Measurements from ENCODE around the gene OLIG2.

OLIG2 gene

DNA sequence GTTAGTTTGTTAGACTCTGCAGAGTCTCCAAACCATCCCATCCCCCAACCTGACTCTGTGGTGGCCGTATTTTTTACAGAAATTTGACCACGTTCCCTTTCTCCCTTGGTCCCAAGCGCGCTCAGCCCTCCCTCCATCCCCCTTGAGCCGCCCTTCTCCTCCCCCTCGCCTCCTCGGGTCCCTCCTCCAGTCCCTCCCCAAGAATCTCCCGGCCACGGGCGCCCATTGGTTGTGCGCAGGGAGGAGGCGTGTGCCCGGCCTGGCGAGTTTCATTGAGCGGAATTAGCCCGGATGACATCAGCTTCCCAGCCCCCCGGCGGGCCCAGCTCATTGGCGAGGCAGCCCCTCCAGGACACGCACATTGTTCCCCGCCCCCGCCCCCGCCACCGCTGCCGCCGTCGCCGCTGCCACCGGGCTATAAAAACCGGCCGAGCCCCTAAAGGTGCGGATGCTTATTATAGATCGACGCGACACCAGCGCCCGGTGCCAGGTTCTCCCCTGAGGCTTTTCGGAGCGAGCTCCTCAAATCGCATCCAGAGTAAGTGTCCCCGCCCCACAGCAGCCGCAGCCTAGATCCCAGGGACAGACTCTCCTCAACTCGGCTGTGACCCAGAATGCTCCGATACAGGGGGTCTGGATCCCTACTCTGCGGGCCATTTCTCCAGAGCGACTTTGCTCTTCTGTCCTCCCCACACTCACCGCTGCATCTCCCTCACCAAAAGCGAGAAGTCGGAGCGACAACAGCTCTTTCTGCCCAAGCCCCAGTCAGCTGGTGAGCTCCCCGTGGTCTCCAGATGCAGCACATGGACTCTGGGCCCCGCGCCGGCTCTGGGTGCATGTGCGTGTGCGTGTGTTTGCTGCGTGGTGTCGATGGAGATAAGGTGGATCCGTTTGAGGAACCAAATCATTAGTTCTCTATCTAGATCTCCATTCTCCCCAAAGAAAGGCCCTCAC lies at the start of gene OLIG2:
OLIG2 (plus strand) TSS at position 447 of the 954 bp plus-strand sequence. CDS start 928 bp downstream, outside the sequence.
- H3K27me3 Mint-ChIP-seq: peaks cover 89% of the 10 kb centered on the region
- H3K4me3 Mint-ChIP-seq: peak within 1 kb of the TSS; percentile 45
- H3K36me3 Mint-ChIP-seq (ENCODE audit: insufficient read depth): peaks cover 17% of the 10 kb centered on the region
- DNase-seq (ENCODE audit: low spot score in 2 of 2) (no peak), ATAC-seq (replicated peaks; ENCODE audit: extremely low read depth, poor library complexity, severe bottlenecking) (no peak)
- peaks cover 41% of the 10 kb centered on the region for H3K4me1 Mint-ChIP-seq
- H3K27ac Mint-ChIP-seq (ENCODE audit: low read depth): peak within 1 kb of the TSS; percentile 50
- no peaks in the 10 kb centered on the region for H3K9me3 Mint-ChIP-seq

DNA sequence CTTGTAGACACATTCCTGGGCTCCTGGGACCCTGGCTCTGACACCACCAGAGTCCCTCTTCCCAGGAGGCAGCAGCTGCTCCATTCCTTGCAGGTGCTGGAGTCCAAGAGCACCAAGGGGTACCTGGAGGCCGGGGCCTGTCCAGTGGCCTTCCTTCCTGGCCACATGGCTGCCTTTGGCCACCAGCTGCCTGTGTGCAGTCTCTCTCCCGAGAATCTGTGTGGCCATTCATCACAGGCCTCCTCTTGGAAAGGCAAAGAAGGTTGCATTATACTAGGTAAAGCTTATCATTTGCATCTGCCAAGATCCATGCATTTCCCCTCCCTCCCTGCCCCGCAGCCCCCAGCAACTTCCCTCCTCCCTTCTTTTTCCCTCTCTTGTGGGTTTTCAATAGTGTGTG lies 48.9 kb upstream of the OLIG2 start:
- no peak overlapping the region for H3K4me3 Mint-ChIP-seq
- no peak for DNase-seq (ENCODE audit: low spot score in 2 of 2)
- no peaks in the 10 kb centered on the region for H3K9me3 Mint-ChIP-seq
- peaks cover 43% of the 10 kb centered on the region for H3K27me3 Mint-ChIP-seq
- no peak for ATAC-seq (replicated peaks; ENCODE audit: extremely low read depth, poor library complexity, severe bottlenecking)
- no peaks in the 10 kb centered on the region for H3K4me1 Mint-ChIP-seq
- no peak overlapping the region for H3K27ac Mint-ChIP-seq (ENCODE audit: low read depth)
- no peaks in the 10 kb centered on the region for H3K36me3 Mint-ChIP-seq (ENCODE audit: insufficient read depth)

DNA sequence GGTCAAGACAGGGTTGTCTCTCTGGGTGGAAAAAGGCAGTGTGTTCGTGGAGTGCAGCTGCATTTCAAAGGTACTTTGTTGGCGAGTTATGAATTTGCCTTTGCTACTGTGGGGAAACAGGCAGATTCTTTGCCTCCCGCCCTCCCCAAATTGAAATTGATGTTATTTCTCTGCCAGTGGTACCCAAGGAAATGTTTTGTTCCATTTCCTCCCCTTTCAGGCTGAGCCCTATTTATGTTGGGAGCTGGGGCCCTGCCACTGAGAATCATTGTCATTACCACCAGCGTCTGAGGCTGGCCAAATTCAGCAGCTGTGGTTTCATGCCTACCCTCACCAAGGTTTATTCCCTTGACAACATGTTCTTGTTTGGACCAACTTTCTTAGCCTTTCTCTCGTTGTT lies 48.5 kb upstream of the OLIG2 start:
- DNase-seq (ENCODE audit: low spot score in 2 of 2) (no peak), ATAC-seq (replicated peaks; ENCODE audit: extremely low read depth, poor library complexity, severe bottlenecking) (no peak)
- Mint-ChIP-seq H3K27me3 (peaks cover 43% of the 10 kb centered on the region), H3K4me3 (no peak overlapping the region), H3K36me3 (ENCODE audit: insufficient read depth) (no peaks in the 10 kb centered on the region), H3K4me1 (no peaks in the 10 kb centered on the region), H3K9me3 (no peaks in the 10 kb centered on the region), H3K27ac (ENCODE audit: low read depth) (no peak overlapping the region)

DNA sequence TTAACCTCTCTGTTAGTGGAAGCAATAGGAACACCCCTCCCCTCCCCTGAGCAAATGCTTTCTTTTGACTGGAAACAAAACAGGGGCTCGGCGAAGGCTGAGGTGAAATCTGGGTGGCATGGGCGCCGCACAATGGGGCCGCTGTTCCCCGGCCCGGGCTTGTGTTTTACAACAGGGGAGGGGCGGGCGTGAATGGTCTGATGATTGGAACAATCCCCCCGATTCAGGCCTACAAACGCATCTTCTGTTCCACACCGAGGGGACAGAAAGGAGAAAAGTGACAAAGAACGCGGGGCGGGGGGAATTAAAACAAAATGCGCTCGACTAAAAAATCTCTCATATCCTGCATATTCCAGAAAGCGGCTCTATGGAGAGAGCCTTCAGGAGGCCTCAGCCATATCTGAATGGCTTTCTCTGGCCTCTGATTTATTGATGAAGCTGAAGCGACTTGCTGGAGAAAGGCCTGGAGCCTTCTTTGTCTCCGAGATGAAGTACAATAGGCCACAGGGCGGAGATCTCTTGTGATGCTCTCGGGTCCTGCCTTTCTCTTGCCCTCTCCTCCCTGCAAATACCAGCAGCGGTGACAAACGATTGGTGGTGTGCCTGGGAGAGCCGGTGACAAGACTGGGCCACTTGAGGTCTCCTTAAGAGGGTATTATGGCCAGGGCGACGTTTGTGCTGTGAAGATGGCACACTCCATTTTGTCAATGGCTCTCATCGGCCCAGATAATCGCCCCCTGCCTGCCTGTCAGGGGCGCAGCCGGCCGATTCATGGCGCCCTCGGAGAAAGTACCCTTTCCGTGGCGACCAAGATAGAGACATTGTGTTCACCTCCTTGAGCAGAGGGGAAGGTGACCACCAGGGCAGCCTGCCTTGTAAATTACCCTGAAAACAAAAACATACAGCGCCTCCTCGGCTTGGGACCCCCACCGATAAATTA lies 47.1 kb upstream of the OLIG2 start:
- no peaks in the 10 kb centered on the region for H3K4me1 Mint-ChIP-seq
- DNase-seq (ENCODE audit: low spot score in 2 of 2): no peak
- H3K27me3 Mint-ChIP-seq: peaks cover 46% of the 10 kb centered on the region
- H3K9me3 Mint-ChIP-seq: no peaks in the 10 kb centered on the region
- no peaks in the 10 kb centered on the region for H3K36me3 Mint-ChIP-seq (ENCODE audit: insufficient read depth)
- no peak overlapping the region for H3K4me3 Mint-ChIP-seq
- H3K27ac Mint-ChIP-seq (ENCODE audit: low read depth): no peak overlapping the region
- ATAC-seq (replicated peaks; ENCODE audit: extremely low read depth, poor library complexity, severe bottlenecking): no peak

DNA sequence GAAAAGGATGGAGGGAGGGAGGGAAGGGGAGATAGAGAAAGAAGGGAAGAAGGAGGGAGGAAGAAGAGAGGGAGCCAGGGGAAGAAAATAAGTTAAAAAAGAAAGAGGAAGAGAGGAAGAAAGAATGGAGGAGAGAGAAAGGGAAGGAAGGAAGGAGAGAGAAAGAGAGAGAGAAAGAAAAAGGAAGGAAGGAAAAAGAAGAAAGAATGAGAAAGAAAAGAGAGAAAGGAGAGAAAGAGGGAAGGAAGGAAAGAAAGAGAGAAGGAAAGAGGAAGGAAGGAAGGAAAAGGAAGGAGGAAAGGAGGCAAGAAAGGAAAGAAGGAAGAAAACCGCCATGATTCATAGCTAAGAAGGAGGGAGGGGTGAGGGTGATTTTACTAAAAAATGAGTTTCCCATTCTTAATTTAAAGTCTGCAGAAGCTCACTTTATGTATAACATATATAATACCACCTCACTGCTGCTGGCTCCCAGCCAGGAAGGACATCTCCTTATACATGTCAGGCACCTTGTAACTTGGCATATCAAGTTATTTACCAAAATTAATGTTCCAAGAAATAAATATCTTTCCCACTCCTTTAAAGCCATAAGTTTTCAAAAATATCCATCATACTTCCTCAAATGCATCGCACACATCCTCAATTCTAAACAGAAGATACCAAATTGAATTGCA lies 46.0 kb upstream of the OLIG2 start:
- DNase-seq (ENCODE audit: low spot score in 2 of 2) (no peak), ATAC-seq (replicated peaks; ENCODE audit: extremely low read depth, poor library complexity, severe bottlenecking) (no peak)
- H3K4me1 Mint-ChIP-seq: no peaks in the 10 kb centered on the region
- H3K4me3 Mint-ChIP-seq: no peak overlapping the region
- peak overlapping the region; percentile 58 for H3K27ac Mint-ChIP-seq (ENCODE audit: low read depth)
- peaks cover 46% of the 10 kb centered on the region for H3K27me3 Mint-ChIP-seq
- no peaks in the 10 kb centered on the region for H3K36me3 Mint-ChIP-seq (ENCODE audit: insufficient read depth)
- no peaks in the 10 kb centered on the region for H3K9me3 Mint-ChIP-seq

DNA sequence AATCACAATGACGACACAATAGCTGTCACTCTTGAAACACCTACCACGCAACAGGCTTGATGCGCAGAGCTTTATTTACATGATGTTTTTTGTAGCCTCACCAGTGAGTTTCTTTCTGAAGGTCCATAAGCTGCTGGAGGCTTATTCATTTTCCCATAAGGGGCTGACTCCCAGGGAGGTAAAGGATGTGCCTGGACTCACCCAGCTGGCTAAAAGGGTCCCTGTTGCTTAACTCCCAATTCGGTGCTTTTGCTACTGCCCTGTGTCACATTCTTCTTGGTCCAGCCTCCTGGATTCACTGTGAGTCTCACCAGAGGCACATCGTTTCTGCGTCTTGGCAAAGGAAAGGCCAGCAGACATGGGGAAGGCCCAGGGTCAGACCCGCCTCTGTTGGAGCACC lies 44.6 kb upstream of the OLIG2 start:
- DNase-seq (ENCODE audit: low spot score in 2 of 2): no peak
- Mint-ChIP-seq H3K27me3 (peaks cover 33% of the 10 kb centered on the region), H3K4me3 (no peak overlapping the region), H3K4me1 (no peaks in the 10 kb centered on the region), H3K9me3 (no peaks in the 10 kb centered on the region), H3K27ac (ENCODE audit: low read depth) (no peak overlapping the region), H3K36me3 (ENCODE audit: insufficient read depth) (no peaks in the 10 kb centered on the region)
- ATAC-seq (replicated peaks; ENCODE audit: extremely low read depth, poor library complexity, severe bottlenecking): no peak

DNA sequence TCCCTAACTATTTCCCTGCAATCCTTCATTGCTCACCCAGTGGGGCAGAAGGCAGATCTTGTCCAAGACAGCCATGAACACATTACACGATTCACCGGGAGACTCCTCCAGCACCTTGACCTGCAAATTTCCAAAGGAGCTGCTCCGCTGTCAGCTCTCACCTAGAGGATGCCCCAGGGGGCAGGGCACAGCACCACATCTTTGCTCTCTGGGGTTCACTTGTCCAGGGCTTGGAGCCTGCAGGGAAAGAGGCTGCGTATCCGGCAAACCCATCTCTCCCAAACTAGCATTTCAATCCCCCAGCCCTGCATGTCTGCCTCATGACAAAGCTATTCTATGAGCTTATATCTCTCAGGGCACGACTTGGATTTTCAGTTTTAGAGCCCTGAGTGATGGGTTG lies 35.1 kb upstream of the OLIG2 start:
- ATAC-seq (replicated peaks; ENCODE audit: extremely low read depth, poor library complexity, severe bottlenecking) (no peak), DNase-seq (ENCODE audit: low spot score in 2 of 2) (no peak)
- Mint-ChIP-seq H3K4me3 (no peak overlapping the region), H3K36me3 (ENCODE audit: insufficient read depth) (no peaks in the 10 kb centered on the region), H3K27ac (ENCODE audit: low read depth) (no peak overlapping the region), H3K9me3 (no peaks in the 10 kb centered on the region), H3K27me3 (peaks cover 63% of the 10 kb centered on the region), H3K4me1 (peaks cover 6% of the 10 kb centered on the region)

DNA sequence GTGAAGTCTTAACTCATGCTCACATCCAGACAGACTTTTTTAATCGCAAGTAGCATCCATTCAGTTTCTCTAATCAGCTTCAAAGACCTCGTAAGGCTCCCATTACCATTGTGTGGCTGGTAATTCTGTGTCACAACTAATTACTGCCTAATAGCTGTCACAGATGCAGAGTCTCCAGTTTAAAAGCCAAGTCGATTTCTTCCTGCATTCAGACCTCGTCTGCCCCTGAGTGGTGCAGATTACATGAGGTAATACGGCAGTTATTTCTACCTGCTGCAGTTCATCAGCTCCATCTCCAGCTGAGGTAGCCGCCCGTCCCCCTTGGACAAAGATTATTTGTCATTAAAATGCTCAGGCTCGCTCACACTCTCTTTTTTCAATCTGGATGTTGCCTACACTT lies 34.4 kb upstream of the OLIG2 start:
- no peak overlapping the region for H3K4me3 Mint-ChIP-seq
- no peaks in the 10 kb centered on the region for H3K36me3 Mint-ChIP-seq (ENCODE audit: insufficient read depth)
- DNase-seq (ENCODE audit: low spot score in 2 of 2): no peak
- peaks cover 63% of the 10 kb centered on the region for H3K27me3 Mint-ChIP-seq
- no peak overlapping the region for H3K27ac Mint-ChIP-seq (ENCODE audit: low read depth)
- H3K9me3 Mint-ChIP-seq: no peaks in the 10 kb centered on the region
- ATAC-seq (replicated peaks; ENCODE audit: extremely low read depth, poor library complexity, severe bottlenecking): no peak
- H3K4me1 Mint-ChIP-seq: peaks cover 6% of the 10 kb centered on the region

DNA sequence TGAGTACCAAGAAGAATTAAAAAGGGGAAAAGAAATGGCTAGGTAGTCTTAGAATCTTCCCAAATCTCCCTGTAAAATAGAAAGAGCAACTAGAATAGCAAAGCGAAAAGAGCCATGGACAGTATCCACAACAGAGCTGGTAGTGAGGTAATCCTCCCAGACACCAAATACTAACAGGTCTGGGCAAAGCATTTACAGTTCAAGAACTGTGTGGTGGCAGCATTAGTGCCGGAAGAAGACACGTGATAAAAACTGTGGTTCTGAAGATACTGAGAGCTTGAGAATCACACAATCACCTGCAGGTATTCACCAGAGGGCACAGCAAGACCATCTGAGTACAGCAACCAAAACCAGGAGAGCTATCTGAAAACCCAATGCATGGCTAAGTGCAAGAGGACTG lies 31.8 kb upstream of the OLIG2 start:
- peaks cover 6% of the 10 kb centered on the region for H3K4me1 Mint-ChIP-seq
- H3K27ac Mint-ChIP-seq (ENCODE audit: low read depth): no peak overlapping the region
- DNase-seq (ENCODE audit: low spot score in 2 of 2) (no peak), ATAC-seq (replicated peaks; ENCODE audit: extremely low read depth, poor library complexity, severe bottlenecking) (peak; percentile 46)
- H3K4me3 Mint-ChIP-seq: no peak overlapping the region
- peaks cover 6% of the 10 kb centered on the region for H3K9me3 Mint-ChIP-seq
- peaks cover 54% of the 10 kb centered on the region for H3K27me3 Mint-ChIP-seq
- H3K36me3 Mint-ChIP-seq (ENCODE audit: insufficient read depth): no peaks in the 10 kb centered on the region

DNA sequence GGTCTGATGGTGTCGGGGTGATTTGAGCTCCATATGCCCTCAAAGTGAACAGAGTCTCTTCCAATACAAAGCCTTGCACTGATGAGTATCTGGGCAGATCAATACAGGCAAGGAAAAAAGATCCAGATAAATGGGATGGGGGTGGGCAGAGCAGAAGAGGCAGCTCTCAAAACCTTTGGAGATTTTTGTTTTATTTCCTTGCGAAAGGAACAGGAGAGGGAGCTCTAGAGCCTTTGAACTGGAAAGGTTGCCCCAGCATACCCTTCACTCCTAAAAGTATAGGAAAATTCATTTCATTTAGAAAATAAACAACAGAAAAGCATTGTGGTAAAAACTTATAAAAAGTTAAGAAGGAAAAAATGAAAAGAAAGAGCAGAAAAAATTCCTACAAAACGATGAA lies 31.4 kb upstream of the OLIG2 start:
- Mint-ChIP-seq H3K4me1 (peaks cover 6% of the 10 kb centered on the region), H3K4me3 (no peak overlapping the region), H3K27me3 (peaks cover 49% of the 10 kb centered on the region), H3K36me3 (ENCODE audit: insufficient read depth) (no peaks in the 10 kb centered on the region), H3K9me3 (peaks cover 6% of the 10 kb centered on the region), H3K27ac (ENCODE audit: low read depth) (peak overlapping the region; percentile 35)
- no peak for ATAC-seq (replicated peaks; ENCODE audit: extremely low read depth, poor library complexity, severe bottlenecking)
- DNase-seq (ENCODE audit: low spot score in 2 of 2): no peak

DNA sequence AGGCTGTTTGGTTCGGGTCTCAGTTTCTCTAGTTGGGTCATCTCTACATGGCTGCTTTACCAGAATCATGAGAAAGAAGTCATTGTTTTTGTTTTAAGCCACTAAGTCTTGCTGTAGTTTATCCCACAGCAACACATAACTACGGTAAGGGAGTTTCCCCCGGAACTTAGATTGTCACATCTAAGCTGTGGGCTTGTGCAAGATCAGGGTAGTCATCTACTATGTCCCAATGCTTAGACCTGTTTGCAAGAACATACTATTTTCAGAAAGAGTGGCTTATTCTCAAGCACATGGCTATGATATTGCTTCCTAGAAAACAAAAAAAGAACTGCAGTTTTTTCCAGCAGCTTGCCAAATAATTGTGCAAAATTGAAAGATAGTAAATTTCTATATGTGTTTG lies 18.0 kb upstream of the OLIG2 start:
- H3K27me3 Mint-ChIP-seq: peaks cover 36% of the 10 kb centered on the region
- no peaks in the 10 kb centered on the region for H3K4me1 Mint-ChIP-seq
- H3K9me3 Mint-ChIP-seq: no peaks in the 10 kb centered on the region
- no peak overlapping the region for H3K4me3 Mint-ChIP-seq
- no peak for ATAC-seq (replicated peaks; ENCODE audit: extremely low read depth, poor library complexity, severe bottlenecking)
- no peak for DNase-seq (ENCODE audit: low spot score in 2 of 2)
- no peak overlapping the region for H3K27ac Mint-ChIP-seq (ENCODE audit: low read depth)
- no peaks in the 10 kb centered on the region for H3K36me3 Mint-ChIP-seq (ENCODE audit: insufficient read depth)

DNA sequence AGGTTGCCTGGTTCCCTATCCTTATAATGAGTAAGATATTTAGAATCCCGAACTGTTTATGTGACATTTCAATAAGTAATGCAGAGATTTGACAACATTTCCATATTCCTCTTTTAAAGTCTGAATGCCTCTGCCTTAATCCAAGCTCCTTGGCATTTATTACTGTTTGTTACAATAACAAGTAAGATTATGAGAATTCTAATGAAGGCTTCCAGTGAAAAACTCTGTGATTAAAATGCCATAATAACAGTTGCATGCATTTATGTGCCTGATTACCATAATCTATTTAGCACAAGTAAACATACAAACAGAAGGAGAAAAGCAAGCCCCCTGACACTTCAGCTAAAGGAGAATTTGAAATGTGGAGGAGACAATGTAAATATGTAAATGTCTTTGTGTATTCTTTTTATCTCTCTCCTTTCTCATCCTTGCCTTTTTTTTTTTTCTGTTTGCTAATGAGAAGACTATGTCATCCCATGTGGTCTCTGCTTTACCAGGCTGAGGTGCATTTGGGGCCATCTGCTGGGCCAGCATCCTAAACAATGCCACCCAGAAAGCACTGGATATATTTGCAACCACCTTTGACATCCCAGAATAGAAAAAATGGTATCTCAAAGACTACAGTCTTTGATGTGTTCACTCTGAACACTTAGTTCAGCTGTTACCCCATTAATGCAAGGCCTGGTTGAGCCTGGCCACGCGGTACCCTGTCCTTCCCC lies 17.2 kb upstream of the OLIG2 start:
- no peak for ATAC-seq (replicated peaks; ENCODE audit: extremely low read depth, poor library complexity, severe bottlenecking)

More for the DNA sequence above, 17.2 kb upstream of the OLIG2 start:
- Mint-ChIP-seq H3K27me3 (peaks cover 44% of the 10 kb centered on the region), H3K36me3 (ENCODE audit: insufficient read depth) (no peaks in the 10 kb centered on the region), H3K4me3 (no peak overlapping the region), H3K27ac (ENCODE audit: low read depth) (no peak overlapping the region), H3K4me1 (no peaks in the 10 kb centered on the region), H3K9me3 (no peaks in the 10 kb centered on the region)
- DNase-seq (ENCODE audit: low spot score in 2 of 2): no peak
